HG03025 (cell line): ENCODE measurements around the gene ACADVL.

Experiments used
- ATAC-seq: cut with Tn5 transposase; IDR thresholded peaks from one replicate; pipeline ENCODE4 v1.9.1; 2021; ENCODE audit warnings: mild to moderate bottlenecking, moderate library complexity; ENCODE audit not compliant: unreplicated experiment, low FRiP score

The ACADVL gene

GRCh38 chr17:7249830-7250229, 30.1 kb downstream of the ACADVL start:
- ATAC-seq = no peak

GRCh38 chr17:7250695-7251627, 31.2 kb downstream of the ACADVL start:
- ATAC-seq = no peak

GRCh38 chr17:7251661-7252175, 32.0 kb downstream of the ACADVL start, which contains the start of gene CTDNEP1:
CTDNEP1 (minus strand) TSS chr17:7251734; CDS start chr17:7251296, 438 bp downstream.
- ATAC-seq = peak; percentile 75

- peak; percentile 45 for ATAC-seq
Observed at GRCh38 chr17:7252176-7253043, 32.7 kb downstream of the ACADVL start, which contains the start of gene ELP5. ELP5 (plus strand) TSS chr17:7252215; CDS start chr17:7252551, 336 bp downstream.

- ATAC-seq = no peak
Observed at GRCh38 chr17:7253082-7253481, 33.3 kb downstream of the ACADVL start.

- no peak for ATAC-seq
Observed at GRCh38 chr17:7254511-7254910, 34.8 kb downstream of the ACADVL start.

- ATAC-seq = no peak
Observed at GRCh38 chr17:7256766-7257456, 37.2 kb downstream of the ACADVL start.

GRCh38 chr17:7258731-7259554, 39.2 kb downstream of the ACADVL start:
- no peak for ATAC-seq

GRCh38 chr17:7259555-7259889, 39.8 kb downstream of the ACADVL start:
- ATAC-seq = no peak

- no peak for ATAC-seq
Observed at GRCh38 chr17:7260151-7260550, 40.4 kb downstream of the ACADVL start.

- ATAC-seq = no peak
Observed at GRCh38 chr17:7260651-7261378, 41.1 kb downstream of the ACADVL start.

GRCh38 chr17:7261379-7262191, 41.8 kb downstream of the ACADVL start:
- ATAC-seq = no peak

GRCh38 chr17:7262192-7262934, 42.6 kb downstream of the ACADVL start, which contains the start of gene CLDN7:
CLDN7 (minus strand) TSS chr17:7262478; CDS start chr17:7262043, 435 bp downstream.
- ATAC-seq = no peak

- no peak for ATAC-seq
Observed at GRCh38 chr17:7262935-7263800, 43.4 kb downstream of the ACADVL start.

GRCh38 chr17:7263801-7264078, 44.0 kb downstream of the ACADVL start:
- no peak for ATAC-seq

- no peak for ATAC-seq
Observed at GRCh38 chr17:7266784-7267183, 47.0 kb downstream of the ACADVL start.
